ENCODE data around the gene TMEM45A. TPM values are rescaled to one million over a fixed set of nuclear protein-coding genes. Genes with fewer than 3 reads are reported as not detected.

Gene TMEM45A
- total RNA-seq, 4 donors from 2014 or later, result 189 to 746 (median 494) TPM

DNA sequence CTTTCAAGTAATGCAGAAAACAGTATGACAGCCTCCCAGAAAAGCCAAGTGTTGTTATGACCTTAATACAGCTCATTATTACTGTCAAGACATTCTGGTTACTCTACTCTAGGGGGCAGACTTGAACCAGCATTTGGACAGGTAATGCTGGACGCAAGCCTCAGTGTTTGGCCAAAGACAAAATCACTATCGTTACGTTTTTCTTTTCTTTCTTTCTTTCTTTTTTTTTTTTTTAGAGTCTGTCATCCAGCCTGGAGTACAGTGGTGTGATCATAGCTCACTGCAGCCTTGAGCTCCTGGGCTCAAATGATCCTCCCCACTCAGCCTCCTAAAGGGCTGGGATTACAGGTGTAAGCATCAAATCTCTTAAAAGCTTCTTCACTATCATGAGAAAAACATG is 29.4 kb upstream of the TMEM45A start:
- TF ChIP-seq, protein P1, sequence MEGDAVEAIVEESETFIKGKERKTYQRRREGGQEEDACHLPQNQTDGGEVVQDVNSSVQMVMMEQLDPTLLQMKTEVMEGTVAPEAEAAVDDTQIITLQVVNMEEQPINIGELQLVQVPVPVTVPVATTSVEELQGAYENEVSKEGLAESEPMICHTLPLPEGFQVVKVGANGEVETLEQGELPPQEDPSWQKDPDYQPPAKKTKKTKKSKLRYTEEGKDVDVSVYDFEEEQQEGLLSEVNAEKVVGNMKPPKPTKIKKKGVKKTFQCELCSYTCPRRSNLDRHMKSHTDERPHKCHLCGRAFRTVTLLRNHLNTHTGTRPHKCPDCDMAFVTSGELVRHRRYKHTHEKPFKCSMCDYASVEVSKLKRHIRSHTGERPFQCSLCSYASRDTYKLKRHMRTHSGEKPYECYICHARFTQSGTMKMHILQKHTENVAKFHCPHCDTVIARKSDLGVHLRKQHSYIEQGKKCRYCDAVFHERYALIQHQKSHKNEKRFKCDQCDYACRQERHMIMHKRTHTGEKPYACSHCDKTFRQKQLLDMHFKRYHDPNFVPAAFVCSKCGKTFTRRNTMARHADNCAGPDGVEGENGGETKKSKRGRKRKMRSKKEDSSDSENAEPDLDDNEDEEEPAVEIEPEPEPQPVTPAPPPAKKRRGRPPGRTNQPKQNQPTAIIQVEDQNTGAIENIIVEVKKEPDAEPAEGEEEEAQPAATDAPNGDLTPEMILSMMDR (IDR thresholded peaks at IDR 0.05), result peak; percentile 50 to 85
- no peak for TF ChIP-seq EP300 (IDR thresholded peaks at IDR 0.05)
- no peak overlapping the region for H3K4me3 ChIP-seq
- no peak for DNase-seq (ENCODE audit: low spot score in 2 of 2)
- H3K9me3 ChIP-seq, result no peaks in the 10 kb centered on the region
- H3K4me1 ChIP-seq, result peaks cover 3% of the 10 kb centered on the region
- no peak overlapping the region for H3K27ac ChIP-seq
- no peaks in the 10 kb centered on the region for H3K36me3 ChIP-seq
- WGBS, result 4% methylated on average over 3 of the region's 3 CpGs
- no peaks in the 10 kb centered on the region for H3K27me3 ChIP-seq

DNA sequence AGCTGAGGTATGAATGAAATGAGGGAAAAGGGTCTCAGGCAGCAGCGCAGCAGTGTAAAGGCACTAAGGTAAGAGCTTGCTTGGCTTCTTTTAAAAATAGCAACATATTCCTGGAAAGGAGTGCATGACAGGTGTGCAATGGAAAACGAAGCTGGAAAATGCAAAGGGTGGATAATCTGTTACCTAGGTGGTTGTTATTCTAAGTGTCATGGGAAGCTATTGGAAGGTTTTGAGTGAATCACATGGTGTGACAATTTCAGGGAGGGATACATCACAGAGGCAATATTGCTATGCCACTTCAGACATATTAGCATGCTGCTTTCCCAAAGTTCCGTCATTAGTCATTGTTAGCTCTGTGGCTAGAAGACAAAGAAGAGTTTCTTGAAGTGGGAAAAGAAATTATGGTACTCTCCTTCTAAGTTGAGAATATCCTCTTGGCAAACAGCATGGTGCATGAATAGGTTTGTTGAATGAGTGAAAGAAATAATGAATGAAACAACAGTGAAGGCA is 28.7 kb upstream of the TMEM45A start:
- Histone ChIP-seq H3K27me3 (no peaks in the 10 kb centered on the region), H3K36me3 (no peaks in the 10 kb centered on the region), H3K27ac (no peak overlapping the region), H3K9me3 (peaks cover 1% of the 10 kb centered on the region), H3K4me1 (peaks cover 3% of the 10 kb centered on the region), H3K4me3 (no peak overlapping the region)
- 52% methylated on average over 3 of the region's 3 CpGs for WGBS
- DNase-seq (ENCODE audit: low spot score in 2 of 2), result no peak
- TF ChIP-seq, protein P1 (IDR thresholded peaks at IDR 0.05), result no peak
- no peak for TF ChIP-seq POLR2A (IDR thresholded peaks at IDR 0.05)
- no peak for TF ChIP-seq POLR2AphosphoS5 (IDR thresholded peaks at IDR 0.05)
- no peak for TF ChIP-seq EP300 (IDR thresholded peaks at IDR 0.05)

DNA sequence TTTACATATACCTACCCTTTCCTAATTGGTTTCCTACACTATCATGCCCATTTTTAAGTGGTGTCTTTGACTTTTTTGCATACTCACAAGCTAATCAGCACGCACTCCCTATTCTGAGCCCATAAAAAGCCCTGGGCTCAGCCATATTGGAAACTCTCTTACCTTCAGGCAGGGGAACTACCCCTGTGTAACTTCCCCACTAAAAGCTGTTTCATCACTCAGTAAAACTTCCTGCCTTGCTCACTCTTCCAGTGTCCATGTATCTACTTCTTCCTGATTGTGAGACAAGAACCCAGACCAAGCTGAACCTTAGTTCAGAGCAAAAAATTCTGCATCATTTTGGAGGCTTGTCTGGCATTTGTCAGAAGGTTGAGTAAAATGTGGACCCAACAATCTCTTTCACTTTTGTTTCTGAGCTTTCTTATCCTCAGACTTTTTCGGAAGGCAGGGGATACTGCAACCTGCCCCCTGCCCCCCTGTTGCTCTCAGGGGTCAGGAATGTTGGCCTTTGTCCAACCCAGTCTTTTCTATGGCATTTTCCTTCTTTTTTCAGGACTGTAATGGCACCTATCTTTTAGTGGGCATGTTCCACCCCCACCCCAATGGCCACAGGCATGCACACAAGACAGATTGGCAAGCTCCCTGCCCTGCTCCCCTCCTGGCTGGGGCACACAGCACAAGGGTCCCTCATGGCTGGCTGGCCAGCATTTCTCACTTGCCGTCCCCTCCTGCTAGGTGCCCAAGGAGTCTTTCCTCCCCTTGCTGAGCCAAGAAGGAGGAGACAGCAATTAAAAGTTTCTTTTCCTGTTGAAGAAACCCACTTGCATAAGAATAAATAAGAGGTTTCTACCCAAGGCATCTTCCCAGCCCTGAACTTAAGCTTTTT is 26.3 kb upstream of the TMEM45A start:
- TF ChIP-seq POLR2A (IDR thresholded peaks at IDR 0.05) (no peak), POLR2AphosphoS5 (IDR thresholded peaks at IDR 0.05) (no peak), EP300 (IDR thresholded peaks at IDR 0.05) (no peak)
- TF ChIP-seq, protein P1 (IDR thresholded peaks at IDR 0.05), result no peak
- no peaks in the 10 kb centered on the region for H3K27me3 ChIP-seq
- H3K4me3 ChIP-seq, result no peak overlapping the region
- peaks cover 5% of the 10 kb centered on the region for H3K9me3 ChIP-seq
- H3K27ac ChIP-seq, result no peak overlapping the region
- H3K36me3 ChIP-seq, result no peaks in the 10 kb centered on the region
- DNase-seq (ENCODE audit: low spot score in 2 of 2), result no peak
- H3K4me1 ChIP-seq, result peaks cover 3% of the 10 kb centered on the region
- WGBS, result 72% methylated on average over 3 of the region's 3 CpGs

DNA sequence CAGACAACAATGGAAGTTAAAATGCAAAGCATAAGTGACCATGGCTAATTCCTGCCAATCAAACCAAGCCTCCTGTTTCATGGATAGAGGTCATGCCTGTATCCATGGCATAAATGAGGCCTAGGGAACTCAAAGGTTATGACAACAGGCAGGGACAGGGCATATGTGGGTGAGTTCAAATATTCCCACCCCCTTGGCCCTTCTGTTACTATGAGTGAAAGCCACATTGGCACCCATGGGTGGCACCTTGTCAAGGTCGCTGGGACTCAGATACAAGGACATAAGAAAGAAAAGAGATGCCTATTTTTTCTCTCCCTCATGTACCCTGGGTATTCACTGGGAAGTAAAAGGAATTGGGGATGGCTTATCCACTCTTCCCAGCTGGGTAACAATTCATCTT is 25.3 kb upstream of the TMEM45A start:
- H3K36me3 ChIP-seq, result no peaks in the 10 kb centered on the region
- H3K27me3 ChIP-seq, result no peaks in the 10 kb centered on the region
- no peak overlapping the region for H3K27ac ChIP-seq
- 89% methylated on average over 1 of the region's 1 CpG for WGBS
- no peak for TF ChIP-seq POLR2AphosphoS5 (IDR thresholded peaks at IDR 0.05)
- TF ChIP-seq EP300 (IDR thresholded peaks at IDR 0.05), result no peak
- TF ChIP-seq POLR2A (IDR thresholded peaks at IDR 0.05), result no peak
- TF ChIP-seq, protein P1 (IDR thresholded peaks at IDR 0.05), result no peak
- peaks cover 6% of the 10 kb centered on the region for H3K4me1 ChIP-seq
- peaks cover 5% of the 10 kb centered on the region for H3K9me3 ChIP-seq
- no peak for DNase-seq (ENCODE audit: low spot score in 2 of 2)
- no peak overlapping the region for H3K4me3 ChIP-seq

DNA sequence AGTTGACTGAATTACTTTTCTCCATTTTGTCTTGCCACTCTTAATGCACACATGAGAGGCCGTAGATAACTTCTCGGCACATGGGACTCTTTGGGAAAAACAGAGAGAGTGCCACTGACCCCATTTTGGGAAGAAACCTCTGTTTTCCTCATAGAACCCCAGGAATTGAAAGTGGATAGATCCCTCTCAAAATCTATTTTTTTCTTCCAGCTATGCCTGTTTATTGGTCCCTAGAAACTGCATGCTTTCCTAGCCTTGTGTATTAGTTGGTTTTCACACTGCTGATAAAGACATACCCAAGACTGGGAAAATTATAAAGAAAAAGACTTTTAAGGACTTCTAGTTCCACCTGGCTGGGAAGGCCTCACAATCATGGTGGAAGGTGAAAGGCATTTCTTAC is 23.7 kb upstream of the TMEM45A start:
- H3K27ac ChIP-seq, result no peak overlapping the region
- H3K4me3 ChIP-seq, result no peak overlapping the region
- H3K36me3 ChIP-seq, result no peaks in the 10 kb centered on the region
- H3K9me3 ChIP-seq, result peaks cover 5% of the 10 kb centered on the region
- H3K4me1 ChIP-seq, result peaks cover 6% of the 10 kb centered on the region
- TF ChIP-seq POLR2A (IDR thresholded peaks at IDR 0.05) (no peak), EP300 (IDR thresholded peaks at IDR 0.05) (no peak), POLR2AphosphoS5 (IDR thresholded peaks at IDR 0.05) (no peak)
- TF ChIP-seq, protein P1 (IDR thresholded peaks at IDR 0.05), result no peak
- WGBS, result 98% methylated on average over 2 of the region's 2 CpGs
- no peaks in the 10 kb centered on the region for H3K27me3 ChIP-seq
- no peak for DNase-seq (ENCODE audit: low spot score in 2 of 2)

Measured in suprapubic skin (tissue), 4 donors.